ENCODE results near the gene PPP1R27. TPM values are rescaled to one million over a fixed set of nuclear protein-coding genes. Genes with fewer than 3 reads are reported as not detected.

Gene PPP1R27
- total and polyA plus RNA-seq, 9 donors, result 14.6 to 57.4 (median 31.1) TPM

- DNase-seq, result peak; percentile 39
- peaks cover 10% of the 10 kb centered on the region for H3K36me3 ChIP-seq (ENCODE audit: control insufficient read depth, insufficient read depth, low read length)
- H3K27me3 ChIP-seq (ENCODE audit: control insufficient read depth, insufficient read depth, low read length), result no peaks in the 10 kb centered on the region
- H3K4me3 ChIP-seq (ENCODE audit: low read length), result peak overlapping the region; percentile 88
- no peaks in the 10 kb centered on the region for H3K9me3 ChIP-seq (replicated peaks; ENCODE audit: control insufficient read depth, low read depth, low read length)
- peak overlapping the region; percentile 89 for H3K27ac ChIP-seq (ENCODE audit: low read length)
- H3K4me1 ChIP-seq (ENCODE audit: control insufficient read depth, insufficient read depth, low read length), result peaks cover 34% of the 10 kb centered on the region
- WGBS (ENCODE audit: insufficient coverage), result 27% methylated on average over 15 of the region's 18 CpGs
Observed at GRCh38 chr17:81831957-81832607, 2.8 kb downstream of the PPP1R27 start.

GRCh38 chr17:81831563-81831956, 3.3 kb downstream of the PPP1R27 start:
- Histone ChIP-seq H3K27ac (ENCODE audit: low read length) (peak overlapping the region; percentile 89), H3K27me3 (ENCODE audit: control insufficient read depth, insufficient read depth, low read length) (no peaks in the 10 kb centered on the region), H3K9me3 (replicated peaks; ENCODE audit: control insufficient read depth, low read depth, low read length) (no peaks in the 10 kb centered on the region), H3K36me3 (ENCODE audit: control insufficient read depth, insufficient read depth, low read length) (peaks cover 10% of the 10 kb centered on the region), H3K4me3 (ENCODE audit: low read length) (peak overlapping the region; percentile 88), H3K4me1 (ENCODE audit: control insufficient read depth, insufficient read depth, low read length) (peaks cover 34% of the 10 kb centered on the region)
- DNase-seq, result no peak
- 94% methylated on average over 3 of the region's 7 CpGs for WGBS (ENCODE audit: insufficient coverage)

GRCh38 chr17:81829858-81830257, 5.0 kb downstream of the PPP1R27 start:
- no peak for DNase-seq

GRCh38 chr17:81828656-81829055, 6.2 kb downstream of the PPP1R27 start:
- WGBS (ENCODE audit: insufficient coverage), result 73% methylated on average over 5 of the region's 7 CpGs
- Histone ChIP-seq H3K36me3 (ENCODE audit: control insufficient read depth, insufficient read depth, low read length) (peaks cover 27% of the 10 kb centered on the region), H3K9me3 (replicated peaks; ENCODE audit: control insufficient read depth, low read depth, low read length) (no peaks in the 10 kb centered on the region), H3K27ac (ENCODE audit: low read length) (no peak overlapping the region), H3K4me1 (ENCODE audit: control insufficient read depth, insufficient read depth, low read length) (peaks cover 26% of the 10 kb centered on the region), H3K4me3 (ENCODE audit: low read length) (no peak overlapping the region), H3K27me3 (ENCODE audit: control insufficient read depth, insufficient read depth, low read length) (no peaks in the 10 kb centered on the region)
- DNase-seq, result no peak

More at GRCh38 chr17:81829858-81830257, 5.0 kb downstream of the PPP1R27 start:
- H3K27ac ChIP-seq (ENCODE audit: low read length), result no peak overlapping the region
- 83% methylated on average over 6 of the region's 6 CpGs for WGBS (ENCODE audit: insufficient coverage)
- peaks cover 34% of the 10 kb centered on the region for H3K4me1 ChIP-seq (ENCODE audit: control insufficient read depth, insufficient read depth, low read length)
- no peaks in the 10 kb centered on the region for H3K27me3 ChIP-seq (ENCODE audit: control insufficient read depth, insufficient read depth, low read length)
- no peak overlapping the region for H3K4me3 ChIP-seq (ENCODE audit: low read length)
- H3K36me3 ChIP-seq (ENCODE audit: control insufficient read depth, insufficient read depth, low read length), result peaks cover 16% of the 10 kb centered on the region
- H3K9me3 ChIP-seq (replicated peaks; ENCODE audit: control insufficient read depth, low read depth, low read length), result no peaks in the 10 kb centered on the region

GRCh38 chr17:81825841-81826466, 8.9 kb downstream of the PPP1R27 start:
- 70% methylated on average over 9 of the region's 11 CpGs for WGBS (ENCODE audit: insufficient coverage)
- DNase-seq, result no peak
- H3K27me3 ChIP-seq (ENCODE audit: control insufficient read depth, insufficient read depth, low read length), result no peaks in the 10 kb centered on the region
- H3K36me3 ChIP-seq (ENCODE audit: control insufficient read depth, insufficient read depth, low read length), result peaks cover 50% of the 10 kb centered on the region
- H3K9me3 ChIP-seq (replicated peaks; ENCODE audit: control insufficient read depth, low read depth, low read length), result no peaks in the 10 kb centered on the region
- H3K4me3 ChIP-seq (ENCODE audit: low read length), result no peak overlapping the region
- H3K4me1 ChIP-seq (ENCODE audit: control insufficient read depth, insufficient read depth, low read length), result peaks cover 25% of the 10 kb centered on the region
- H3K27ac ChIP-seq (ENCODE audit: low read length), result no peak overlapping the region

GRCh38 chr17:81824595-81824994, 10.3 kb downstream of the PPP1R27 start:
- no peak overlapping the region for H3K27ac ChIP-seq (ENCODE audit: low read length)
- H3K4me1 ChIP-seq (ENCODE audit: control insufficient read depth, insufficient read depth, low read length), result peaks cover 25% of the 10 kb centered on the region

GRCh38 chr17:81823820-81824550, 10.9 kb downstream of the PPP1R27 start:
- Histone ChIP-seq H3K4me1 (ENCODE audit: control insufficient read depth, insufficient read depth, low read length) (peaks cover 25% of the 10 kb centered on the region), H3K27ac (ENCODE audit: low read length) (no peak overlapping the region), H3K27me3 (ENCODE audit: control insufficient read depth, insufficient read depth, low read length) (no peaks in the 10 kb centered on the region), H3K4me3 (ENCODE audit: low read length) (no peak overlapping the region), H3K36me3 (ENCODE audit: control insufficient read depth, insufficient read depth, low read length) (peaks cover 46% of the 10 kb centered on the region), H3K9me3 (replicated peaks; ENCODE audit: control insufficient read depth, low read depth, low read length) (no peaks in the 10 kb centered on the region)
- WGBS (ENCODE audit: insufficient coverage), result 90% methylated on average over 32 of the region's 33 CpGs
- DNase-seq, result no peak

More at GRCh38 chr17:81824595-81824994, 10.3 kb downstream of the PPP1R27 start:
- no peaks in the 10 kb centered on the region for H3K9me3 ChIP-seq (replicated peaks; ENCODE audit: control insufficient read depth, low read depth, low read length)
- H3K36me3 ChIP-seq (ENCODE audit: control insufficient read depth, insufficient read depth, low read length), result peaks cover 46% of the 10 kb centered on the region
- no peak for DNase-seq
- no peak overlapping the region for H3K4me3 ChIP-seq (ENCODE audit: low read length)
- WGBS (ENCODE audit: insufficient coverage), result 78% methylated on average over 10 of the region's 11 CpGs
- no peaks in the 10 kb centered on the region for H3K27me3 ChIP-seq (ENCODE audit: control insufficient read depth, insufficient read depth, low read length)

- WGBS (ENCODE audit: insufficient coverage), result 90% methylated on average over 25 of the region's 30 CpGs
- H3K4me1 ChIP-seq (ENCODE audit: control insufficient read depth, insufficient read depth, low read length), result peaks cover 18% of the 10 kb centered on the region
- no peak for DNase-seq
- H3K4me3 ChIP-seq (ENCODE audit: low read length), result no peak overlapping the region
- H3K36me3 ChIP-seq (ENCODE audit: control insufficient read depth, insufficient read depth, low read length), result peaks cover 40% of the 10 kb centered on the region
- H3K27ac ChIP-seq (ENCODE audit: low read length), result no peak overlapping the region
- no peaks in the 10 kb centered on the region for H3K9me3 ChIP-seq (replicated peaks; ENCODE audit: control insufficient read depth, low read depth, low read length)
- H3K27me3 ChIP-seq (ENCODE audit: control insufficient read depth, insufficient read depth, low read length), result no peaks in the 10 kb centered on the region
Observed at GRCh38 chr17:81822996-81823819, 11.6 kb downstream of the PPP1R27 start.

GRCh38 chr17:81822312-81822637, 12.6 kb downstream of the PPP1R27 start:
- Histone ChIP-seq H3K27ac (ENCODE audit: low read length) (peak overlapping the region; percentile 71), H3K4me3 (ENCODE audit: low read length) (no peak overlapping the region)
- 69% methylated on average over 7 of the region's 8 CpGs for WGBS (ENCODE audit: insufficient coverage)

More at GRCh38 chr17:81822312-81822637, 12.6 kb downstream of the PPP1R27 start:
- H3K36me3 ChIP-seq (ENCODE audit: control insufficient read depth, insufficient read depth, low read length), result peaks cover 40% of the 10 kb centered on the region
- H3K9me3 ChIP-seq (replicated peaks; ENCODE audit: control insufficient read depth, low read depth, low read length), result no peaks in the 10 kb centered on the region
- H3K27me3 ChIP-seq (ENCODE audit: control insufficient read depth, insufficient read depth, low read length), result peaks cover 6% of the 10 kb centered on the region
- H3K4me1 ChIP-seq (ENCODE audit: control insufficient read depth, insufficient read depth, low read length), result peaks cover 17% of the 10 kb centered on the region
- DNase-seq, result no peak
